ENCODE data around the gene RNF175.

DNA sequence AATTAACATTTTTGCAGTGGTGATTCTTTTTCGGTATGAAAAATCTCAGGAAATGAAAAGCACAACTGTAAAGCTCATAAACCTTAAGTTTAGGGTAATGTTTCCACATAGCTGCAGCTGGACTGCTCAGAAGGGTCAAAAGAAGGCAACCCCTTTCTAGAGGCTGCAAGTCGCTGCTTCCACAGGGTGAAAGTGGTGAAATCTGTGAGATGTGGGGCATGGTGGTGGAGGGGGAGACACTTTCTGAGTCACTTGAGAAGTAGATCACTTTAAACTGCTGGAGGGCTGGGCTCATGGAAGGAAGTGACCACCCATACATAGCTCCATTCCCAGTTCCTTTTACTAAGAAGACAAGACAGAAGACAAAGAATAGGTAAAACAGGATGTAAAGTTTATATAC lies 20.4 kb upstream of the RNF175 start:
- no peak for TF ChIP-seq CTCF (IDR thresholded peaks at IDR 0.05)
- TF ChIP-seq POLR2A (IDR thresholded peaks at IDR 0.05): no peak
